Measurements from ENCODE around the gene ANK3. TPM values are rescaled to one million over a fixed set of nuclear protein-coding genes. Genes with fewer than 3 reads are reported as not detected.

The ANK3 gene
- polyA plus RNA-seq, 1 experiment: 1.6 TPM

GRCh38 chr10:60414877-60415585 lies 25.4 kb upstream of the ANK3 start:
- Histone ChIP-seq H3K9me3 (ENCODE audit: control insufficient read depth, insufficient read depth, low read length) (no peaks in the 10 kb centered on the region), H3K27ac (ENCODE audit: low read depth, low read length) (peak overlapping the region; percentile 73), H3K4me3 (ENCODE audit: low read depth, low read length) (no peak overlapping the region), H3K27me3 (ENCODE audit: control insufficient read depth, insufficient read depth, low read length) (no peaks in the 10 kb centered on the region)
- DNase-seq (ENCODE audit: low read depth, low spot score): peak; percentile 67
- CTCF ChIA-PET: no interaction called here
- TF ChIP-seq CTCF (IDR thresholded peaks at IDR 0.05; ENCODE audit: low read depth, low read length): no peak
- POLR2A ChIA-PET: no interaction called here

GRCh38 chr10:60414111-60414510 lies 24.4 kb upstream of the ANK3 start:
- Histone ChIP-seq H3K9me3 (ENCODE audit: control insufficient read depth, insufficient read depth, low read length) (no peaks in the 10 kb centered on the region), H3K27me3 (ENCODE audit: control insufficient read depth, insufficient read depth, low read length) (no peaks in the 10 kb centered on the region), H3K4me3 (ENCODE audit: low read depth, low read length) (no peak overlapping the region), H3K27ac (ENCODE audit: low read depth, low read length) (no peak overlapping the region)
- DNase-seq (ENCODE audit: low read depth, low spot score): no peak
- no peak for TF ChIP-seq CTCF (IDR thresholded peaks at IDR 0.05; ENCODE audit: low read depth, low read length)
- POLR2A ChIA-PET: no interaction called here
- CTCF ChIA-PET: no interaction called here

- no peaks in the 10 kb centered on the region for H3K9me3 ChIP-seq (ENCODE audit: control insufficient read depth, insufficient read depth, low read length)
- ChIA-PET POLR2A (no interaction called here), CTCF (no interaction called here)
- H3K27ac ChIP-seq (ENCODE audit: low read depth, low read length): no peak overlapping the region
- H3K27me3 ChIP-seq (ENCODE audit: control insufficient read depth, insufficient read depth, low read length): no peaks in the 10 kb centered on the region
- TF ChIP-seq CTCF (IDR thresholded peaks at IDR 0.05; ENCODE audit: low read depth, low read length): no peak
- H3K4me3 ChIP-seq (ENCODE audit: low read depth, low read length): no peak overlapping the region
- DNase-seq (ENCODE audit: low read depth, low spot score): no peak
These were observed 23.8 kb upstream of the ANK3 start for GRCh38 chr10:60413306-60414012.

GRCh38 chr10:60410970-60411369 lies 21.3 kb upstream of the ANK3 start:
- H3K4me3 ChIP-seq (ENCODE audit: low read depth, low read length): no peak overlapping the region
- H3K9me3 ChIP-seq (ENCODE audit: control insufficient read depth, insufficient read depth, low read length): no peaks in the 10 kb centered on the region
- DNase-seq (ENCODE audit: low read depth, low spot score): no peak
- H3K27me3 ChIP-seq (ENCODE audit: control insufficient read depth, insufficient read depth, low read length): no peaks in the 10 kb centered on the region
- ChIA-PET CTCF (no interaction called here), POLR2A (no interaction called here)
- TF ChIP-seq CTCF (IDR thresholded peaks at IDR 0.05; ENCODE audit: low read depth, low read length): no peak
- no peak overlapping the region for H3K27ac ChIP-seq (ENCODE audit: low read depth, low read length)

GRCh38 chr10:60409202-60409601 lies 19.5 kb upstream of the ANK3 start:
- H3K9me3 ChIP-seq (ENCODE audit: control insufficient read depth, insufficient read depth, low read length): no peaks in the 10 kb centered on the region
- H3K27ac ChIP-seq (ENCODE audit: low read depth, low read length): no peak overlapping the region
- no peak for TF ChIP-seq CTCF (IDR thresholded peaks at IDR 0.05; ENCODE audit: low read depth, low read length)
- peak; percentile 32 for DNase-seq (ENCODE audit: low read depth, low spot score)
- H3K27me3 ChIP-seq (ENCODE audit: control insufficient read depth, insufficient read depth, low read length): no peaks in the 10 kb centered on the region
- POLR2A ChIA-PET: interaction anchor here (0.9 to 1.0 kb wide), 2 partner anchors 24 to 25 kb away, joined by 3 to 7 read pairs; no protein-coding TSS in a partner anchor
- CTCF ChIA-PET: interaction anchor here (0.7 kb wide), 1 partner anchor 26 kb away, joined by 3 read pairs; no protein-coding TSS in a partner anchor
- no peak overlapping the region for H3K4me3 ChIP-seq (ENCODE audit: low read depth, low read length)
